HG02884 (cell line): ENCODE measurements around the gene NRXN2.
A peak's percentile ranks its signal among the peaks of the same experiment; 100 is the strongest.

ENCODE experiments used
- ATAC-seq: cut with Tn5 transposase; IDR thresholded peaks from one replicate; pipeline ENCODE4 v1.9.1; 2021; ENCODE audit warnings: mild to moderate bottlenecking, moderate library complexity; ENCODE audit not compliant: unreplicated experiment

Gene NRXN2

GRCh38 chr11:64723117-64723906 lies at the start of gene NRXN2:
Gene NRXN2, minus strand, starts transcription at chr11:64723197. Its CDS starts 9,498 bp downstream, at chr11:64713699.
- ATAC-seq, result peak; percentile 69

DNA sequence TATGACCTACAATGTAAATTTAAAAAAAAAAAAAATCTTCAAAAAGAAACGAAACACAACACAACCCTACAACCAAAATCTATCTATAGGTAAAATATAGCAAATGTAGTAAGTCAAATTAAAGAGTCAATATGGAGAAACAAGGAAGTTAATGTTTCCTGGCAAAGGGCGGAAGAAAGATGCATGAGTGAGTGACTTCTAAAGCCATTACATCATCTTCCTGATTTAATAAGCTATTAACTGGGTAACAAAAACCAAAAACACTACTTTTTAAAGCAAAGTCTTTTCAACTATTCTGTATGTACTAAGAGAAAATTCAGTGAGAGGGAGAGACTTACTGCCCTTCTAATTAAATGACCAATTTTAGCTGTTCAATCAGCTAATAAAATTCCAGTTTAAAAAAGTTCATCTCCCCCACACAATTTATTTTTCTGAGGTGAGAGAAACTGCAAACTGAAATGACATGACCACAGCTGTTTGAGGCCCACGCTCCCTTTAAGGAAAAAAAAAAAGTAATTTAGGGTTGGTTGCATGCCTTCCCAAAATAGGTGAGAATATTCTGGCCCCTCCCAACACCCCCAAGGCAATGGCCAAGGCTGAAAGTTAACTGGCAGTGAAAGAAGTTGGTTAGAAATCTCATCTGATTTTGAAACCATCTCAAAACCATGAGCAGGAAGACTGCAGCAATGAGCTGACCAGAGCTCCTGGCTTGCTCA lies 49.5 kb upstream of the NRXN2 start:
- ATAC-seq, result no peak

DNA sequence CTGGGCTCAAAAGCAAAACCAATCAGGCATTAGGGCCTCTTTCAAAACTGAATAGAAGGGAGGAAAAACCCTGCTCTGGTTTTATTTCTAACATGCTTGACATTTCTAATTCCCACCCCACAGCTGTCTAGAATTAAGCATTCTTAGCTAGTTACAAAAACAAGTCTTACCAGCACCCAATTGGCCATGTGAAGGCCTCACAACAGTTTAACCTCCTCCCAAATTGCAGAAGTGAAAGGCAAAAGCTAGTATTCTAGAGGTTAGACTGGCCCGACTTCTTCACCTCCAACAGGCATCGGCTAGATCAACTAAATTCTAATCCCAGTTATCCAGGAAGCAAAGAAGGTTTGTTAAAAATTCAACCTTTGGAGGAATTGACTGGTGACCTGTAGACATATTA lies 48.9 kb upstream of the NRXN2 start:
- ATAC-seq, result no peak

GRCh38 chr11:64770120-64770519 lies 47.1 kb upstream of the NRXN2 start:
- ATAC-seq, result no peak

DNA sequence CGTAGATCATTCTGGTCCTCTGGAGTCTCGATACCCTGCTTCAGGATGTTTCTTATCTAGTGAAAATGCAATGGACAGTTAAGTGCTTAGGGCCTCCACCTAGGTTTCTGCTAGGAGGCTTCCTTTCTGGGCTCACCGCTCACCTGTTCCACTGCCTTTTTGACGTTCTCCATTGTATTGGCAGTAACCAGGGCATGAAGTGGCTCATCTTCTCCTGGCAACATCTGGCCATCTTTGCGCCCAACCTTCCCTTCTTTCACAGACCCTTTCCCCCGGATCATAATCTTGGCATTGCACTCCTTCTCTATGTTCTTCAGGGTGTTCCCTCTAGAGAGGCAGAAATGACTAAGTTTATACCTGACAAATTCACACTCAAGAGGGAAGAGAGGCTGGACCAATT lies 46.3 kb upstream of the NRXN2 start:
- ATAC-seq, result no peak

GRCh38 chr11:64768300-64768694 lies 45.3 kb upstream of the NRXN2 start:
- no peak for ATAC-seq

DNA sequence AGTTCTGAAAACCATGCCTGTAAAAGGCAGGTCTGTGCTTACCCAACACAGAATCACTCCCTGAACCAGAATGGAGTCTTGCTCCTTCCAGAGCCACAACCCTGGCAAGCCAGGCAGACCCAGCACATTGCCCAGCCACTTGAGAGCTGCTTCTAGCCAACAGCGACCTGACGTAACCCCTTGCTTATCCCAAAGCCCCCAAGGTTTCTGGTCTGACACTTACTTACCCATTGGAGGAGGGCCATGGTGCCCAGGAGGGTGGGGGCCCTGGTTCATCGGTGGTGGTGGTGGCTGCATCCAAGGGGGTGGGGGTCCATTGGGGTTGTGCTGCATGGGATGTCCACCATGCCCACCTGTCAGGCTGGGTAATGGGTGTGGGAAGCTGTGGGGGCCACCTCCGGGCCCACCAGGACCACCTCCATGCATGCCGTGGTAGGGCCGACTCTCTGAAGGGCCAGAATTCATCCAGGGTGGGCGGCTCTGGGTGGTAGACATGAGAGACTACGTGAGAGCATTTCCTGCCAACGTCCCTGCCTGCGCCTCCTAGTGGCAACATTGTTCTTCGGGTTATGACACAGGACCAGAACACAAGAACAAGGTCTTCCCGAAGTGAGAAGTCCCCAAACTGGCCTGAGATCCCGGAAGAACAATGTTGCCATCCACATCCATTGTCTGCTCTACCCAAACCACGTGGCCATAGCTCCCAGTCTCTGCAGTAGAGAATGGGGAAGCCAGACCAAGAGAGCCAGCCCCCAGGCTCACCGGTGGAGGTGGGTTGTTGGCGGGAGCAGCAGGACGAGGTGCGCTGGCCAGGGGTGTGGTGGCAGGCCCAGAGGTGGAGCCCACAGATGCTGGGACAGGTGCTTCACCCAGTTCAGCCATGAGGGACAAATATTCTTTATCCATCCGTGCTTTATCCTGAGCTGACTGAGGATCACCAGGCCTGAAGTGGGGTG lies 44.6 kb upstream of the NRXN2 start:
- no peak for ATAC-seq

DNA sequence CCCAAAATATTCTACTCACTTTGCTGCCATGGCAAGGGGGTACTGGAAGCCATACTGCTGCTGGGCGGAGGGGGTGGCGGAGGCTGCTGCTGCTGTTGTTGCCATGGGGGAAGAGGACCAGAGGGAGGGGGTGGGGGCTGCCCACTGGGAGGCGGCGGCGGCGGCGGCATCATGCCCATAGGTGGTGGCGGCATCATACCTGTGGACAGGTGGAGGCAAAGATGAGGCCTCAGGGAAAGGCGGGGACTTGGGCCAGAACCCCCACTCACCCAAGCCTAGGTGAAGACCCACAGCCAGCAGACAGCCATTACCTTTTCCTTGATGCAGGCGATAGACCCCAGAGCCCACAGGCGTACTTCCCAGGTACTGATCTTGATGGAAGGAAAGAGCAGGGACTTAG lies 43.9 kb upstream of the NRXN2 start:
- no peak for ATAC-seq

DNA sequence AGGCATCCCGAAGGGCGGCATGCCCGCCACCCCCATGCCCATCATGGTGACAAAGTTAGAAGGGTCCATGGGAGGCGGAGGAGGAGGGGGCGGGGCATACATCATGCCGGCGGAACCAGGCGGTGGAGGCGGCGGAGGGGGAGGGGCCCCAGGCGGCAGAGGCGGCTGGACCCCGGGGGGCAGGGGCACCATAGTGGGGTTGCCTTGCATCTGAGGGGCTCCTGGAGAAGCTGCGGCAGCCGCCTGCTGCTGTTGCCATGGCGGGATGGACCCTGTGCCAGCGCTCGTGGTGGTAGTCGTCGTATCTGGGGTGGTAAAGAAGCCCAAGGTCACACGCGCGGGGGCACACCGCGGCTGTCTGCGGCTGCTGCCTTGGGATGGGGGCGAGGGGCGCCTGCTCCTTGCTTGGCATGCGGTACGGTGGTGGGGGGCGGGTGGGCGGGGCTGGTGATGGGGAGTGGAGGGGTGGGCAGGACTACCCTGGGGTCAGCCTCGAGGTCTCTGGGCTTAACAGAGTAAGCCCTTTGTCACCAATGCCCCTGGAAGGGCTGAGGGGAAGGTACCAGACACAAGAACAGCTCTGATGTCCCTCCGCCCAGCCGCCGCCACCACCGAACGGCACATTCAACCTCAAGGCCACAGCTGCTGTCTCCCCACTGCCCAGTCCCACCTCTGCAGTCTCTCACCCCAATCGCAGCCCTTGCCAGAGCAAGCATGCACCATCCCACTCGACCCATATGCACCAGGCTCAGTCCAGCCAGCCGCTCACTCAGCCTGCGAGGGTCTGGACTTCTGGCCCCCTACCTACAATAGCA lies 43.1 kb upstream of the NRXN2 start:
- ATAC-seq, result no peak

- no peak for ATAC-seq
Measured at GRCh38 chr11:64765291-64765850, 42.4 kb upstream of the NRXN2 start.

GRCh38 chr11:64764753-64765152 lies 41.8 kb upstream of the NRXN2 start:
- no peak for ATAC-seq

DNA sequence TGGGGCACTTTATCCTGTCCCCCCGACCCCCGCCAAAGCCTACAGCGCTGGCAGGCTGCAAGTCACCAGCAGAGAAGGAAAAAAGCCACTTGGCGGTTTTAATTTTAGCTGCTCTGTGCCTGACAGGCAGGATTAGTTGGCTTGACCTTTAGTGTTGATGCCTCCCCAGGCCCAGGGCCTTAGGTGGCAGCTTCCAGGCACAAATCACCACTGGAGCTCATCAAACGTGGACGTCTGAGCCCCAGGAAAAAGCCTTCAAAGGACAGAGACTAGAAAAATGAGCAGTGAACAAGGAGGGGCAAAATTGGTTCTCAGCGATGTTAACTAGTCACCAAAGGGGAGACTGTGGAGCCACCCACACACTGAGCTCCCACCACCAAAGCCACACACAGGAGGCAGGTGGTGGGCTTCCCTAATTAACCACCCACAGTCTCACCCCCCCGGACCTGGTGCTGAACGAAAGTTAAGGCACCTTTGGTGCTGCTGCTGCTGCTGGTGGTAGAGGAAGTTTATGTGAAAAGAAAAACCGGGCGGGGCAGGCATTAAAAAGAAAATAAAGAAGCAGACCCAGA lies 41.1 kb upstream of the NRXN2 start:
- no peak for ATAC-seq

DNA sequence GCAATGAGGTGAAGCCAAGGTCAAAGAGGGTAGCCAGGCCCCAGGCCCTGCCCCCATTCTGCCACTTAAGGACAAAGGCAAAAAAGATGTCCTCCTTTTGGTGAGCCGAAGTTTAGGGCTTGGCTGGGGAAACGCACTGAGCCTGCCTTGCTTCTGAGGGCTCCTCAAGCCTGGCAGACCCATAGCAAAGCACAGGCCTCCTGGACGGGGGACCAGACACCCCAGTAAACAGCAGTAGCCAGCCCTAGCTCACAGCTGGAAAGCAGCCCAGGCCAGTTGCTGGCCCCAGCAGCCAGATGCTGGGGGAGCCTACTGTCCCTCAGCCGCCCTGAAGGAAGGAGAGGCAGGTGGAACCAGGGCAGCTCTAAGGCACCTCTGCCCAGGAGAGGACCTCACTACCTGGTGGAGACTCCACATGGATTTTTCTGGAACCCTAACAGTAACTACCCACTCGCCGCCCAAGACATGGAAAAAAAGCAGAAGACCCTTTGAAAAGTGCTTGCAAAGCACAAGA lies 40.6 kb upstream of the NRXN2 start:
- no peak for ATAC-seq

DNA sequence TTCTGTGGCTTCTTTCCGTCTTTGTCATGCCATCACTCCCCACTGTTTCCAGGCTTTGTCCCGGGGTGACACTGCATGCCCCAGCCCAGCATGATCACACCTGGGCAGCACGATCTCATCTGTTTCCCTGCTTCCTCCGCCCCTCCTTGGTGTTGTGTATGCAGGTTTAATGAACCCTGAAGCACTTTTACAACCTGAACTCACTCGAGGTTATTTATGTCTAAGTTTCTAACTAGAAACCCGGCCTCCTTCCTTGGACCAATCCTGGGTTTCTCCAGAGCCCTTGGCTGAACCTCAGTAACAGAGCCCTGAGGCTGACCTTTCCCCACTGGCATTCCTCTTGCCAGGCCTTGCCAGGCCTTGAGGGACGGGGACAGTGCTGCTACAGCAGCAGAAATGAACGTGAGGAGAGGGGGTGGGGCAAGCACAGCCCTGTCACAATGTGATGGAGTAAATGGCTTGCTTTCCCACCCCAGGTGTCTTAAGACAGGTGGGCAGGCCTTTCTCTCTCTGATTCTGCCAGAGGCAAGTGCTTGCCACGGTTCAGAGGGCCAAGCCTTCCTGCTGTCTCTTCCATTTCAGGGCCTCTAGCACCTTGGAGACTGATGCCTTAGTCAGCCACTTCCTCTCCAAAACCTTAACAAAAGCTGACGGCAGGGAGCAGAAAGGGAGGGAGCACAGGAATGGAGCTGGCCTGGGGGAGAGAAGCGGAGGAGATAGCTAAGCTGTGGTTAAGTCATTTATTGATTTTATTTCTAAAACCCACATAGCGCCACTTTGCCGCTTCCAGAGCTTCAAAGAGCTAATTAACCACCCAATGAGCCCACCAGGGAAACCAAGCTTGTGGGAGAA lies 39.9 kb upstream of the NRXN2 start:
- no peak for ATAC-seq

GRCh38 chr11:64762277-64762673 lies 39.3 kb upstream of the NRXN2 start:
- no peak for ATAC-seq

DNA sequence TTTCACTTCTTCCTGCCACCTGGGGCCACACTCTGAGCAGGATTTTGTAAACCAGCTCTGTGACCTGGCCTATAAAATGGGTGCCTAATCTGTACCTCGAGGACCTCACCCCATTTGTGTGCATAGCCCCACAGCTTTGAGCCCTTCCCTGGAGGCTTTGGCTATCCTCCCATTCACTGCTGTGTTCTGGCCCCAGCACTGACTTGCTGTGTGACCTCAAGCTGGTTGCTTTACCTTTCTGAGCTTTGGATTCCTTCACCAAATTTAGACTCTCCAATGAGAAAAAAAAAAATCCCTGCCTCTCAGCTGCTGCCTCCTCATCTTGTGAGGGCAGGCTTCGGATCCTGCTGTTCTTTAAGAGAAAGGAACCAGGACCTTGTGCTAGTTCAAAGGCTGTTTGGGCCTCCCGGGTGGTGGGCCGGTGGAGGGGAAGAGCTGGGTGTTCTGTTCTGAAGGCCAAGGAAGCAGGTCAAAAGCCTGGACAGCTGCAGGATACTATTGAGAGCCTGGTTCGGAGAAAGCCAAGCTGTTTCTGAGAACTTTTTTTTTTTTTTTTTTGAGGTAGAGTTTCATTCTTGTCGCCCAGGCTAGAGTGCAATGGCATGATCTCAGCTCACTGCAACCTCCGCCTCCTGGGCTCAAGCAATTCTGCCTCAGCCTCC lies 37.9 kb upstream of the NRXN2 start:
- no peak for ATAC-seq

DNA sequence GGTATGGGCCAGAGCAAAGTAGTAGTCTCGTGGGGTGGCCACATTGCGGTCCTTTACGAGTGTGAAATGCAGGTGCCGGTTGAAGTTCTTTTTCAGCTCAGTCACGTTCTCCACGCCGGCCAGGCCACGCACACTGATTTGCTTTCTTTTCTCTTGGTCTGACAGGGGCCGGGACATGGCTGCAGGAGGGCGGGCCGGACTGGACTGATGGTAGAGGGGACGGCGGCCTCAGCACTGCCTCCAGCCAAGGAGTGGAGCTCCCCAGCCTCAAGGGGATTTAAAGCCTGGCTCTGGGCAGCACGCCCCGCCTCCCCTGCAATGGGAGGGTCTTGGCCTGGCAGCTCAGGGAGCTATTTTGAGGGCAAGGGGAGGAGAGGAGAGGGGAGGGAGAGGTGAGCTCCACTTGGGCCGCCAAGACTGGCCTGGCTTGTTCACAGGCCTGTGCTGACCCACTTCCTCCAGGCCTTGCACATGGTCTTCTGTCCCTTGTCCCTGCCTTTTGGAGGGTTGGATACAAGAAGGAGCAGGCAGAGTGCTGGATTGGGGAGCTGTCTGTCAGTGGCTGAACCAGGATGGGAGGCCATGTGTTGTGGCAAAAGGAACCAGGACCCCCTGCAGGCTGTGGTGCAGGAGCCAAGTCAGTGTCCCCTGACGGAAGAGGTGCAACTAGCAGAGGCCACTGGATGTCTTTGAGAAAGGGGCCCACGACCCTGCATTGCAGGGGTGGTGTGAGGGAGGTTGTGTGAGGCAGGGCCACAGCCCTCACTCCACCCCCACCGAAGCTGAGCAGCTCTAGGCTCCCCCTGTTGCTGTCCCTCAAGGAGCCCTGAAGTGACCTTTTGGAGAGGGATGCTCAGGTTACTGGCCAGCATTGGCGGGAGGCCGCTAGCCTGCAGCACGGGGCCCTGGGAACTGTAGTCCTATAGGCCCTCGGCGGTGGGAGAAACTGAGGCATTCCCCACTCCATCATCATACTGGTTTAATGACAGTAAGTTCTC lies 37.0 kb upstream of the NRXN2 start, which contains the start of gene PYGM:
Gene PYGM (minus strand): TSS at position 253 of the 998 bp plus-strand sequence. CDS start 76 bp downstream, at position 177.
- ATAC-seq, result no peak
